Panc1 (cell line): ENCODE measurements around the gene NFILZ. TPM values are rescaled to one million over a fixed set of nuclear protein-coding genes. Genes with fewer than 3 reads are reported as not detected.
"Not testable (repeated sequence)": the region's sequence is repeated elsewhere in the genome, so short reads cannot be mapped to it uniquely, and the experiment has no call there.

Source experiments
- ATAC-seq: fragments of 200-7000 bp; cut with Tn5 transposase; 2 replicates; pipeline ENCODE4 v1.9.1; 2020; ENCODE audit warnings: mild to moderate bottlenecking, moderate library complexity
- BruUV-seq: library from RNA; stranded (reverse); fragments of 400-500 nt; replicated peaks from 2 replicates; lab custom pipeline; 2021; lab: Mats Ljungman, UMichigan
- CTCF ChIA-PET: fragments of 300-600 bp; sonication (Branson Sonifier 250); formaldehyde crosslinking; loops from one replicate; lab custom pipeline; 2022; ENCODE audit warnings: antibody characterized with exemption; lab: Charles Lee
- POLR2A ChIA-PET: fragments of 300-600 bp; sonication (Branson Sonifier 250); formaldehyde crosslinking; loops from one replicate; lab custom pipeline; 2022; ENCODE audit warnings: antibody characterized with exemption; lab: Charles Lee
- DNase-seq: peaks from one replicate; pipeline ENCODE4 v3.0.0-alpha.2; 2010; ENCODE audit warnings: low read depth, low spot score
- H3K27ac ChIP-seq: 2 replicates; pipeline ENCODE4 v1.5.1; 2011; ENCODE audit warnings: mild to moderate bottlenecking, low read length, inconsistent platforms
- H3K27me3 ChIP-seq: fragments of 200-500 bp; sonication (Bioruptor generic); 2 replicates; pipeline ENCODE4 v1.6.0; 2014; ENCODE audit warnings: low read length, inconsistent platforms; ENCODE audit not compliant: control insufficient read depth, insufficient read depth
- H3K36me3 ChIP-seq: fragments of 200-500 bp; sonication (Bioruptor generic); 2 replicates; pipeline ENCODE4 v1.5.1; 2014; ENCODE audit warnings: inconsistent platforms, mild to moderate bottlenecking, low read length, moderate library complexity; ENCODE audit not compliant: control insufficient read depth, insufficient read depth
- H3K4me1 ChIP-seq: 2 replicates; pipeline ENCODE4 v1.5.1; 2011; ENCODE audit warnings: inconsistent platforms, mild to moderate bottlenecking, low read length, moderate library complexity; ENCODE audit not compliant: control insufficient read depth, insufficient read depth
- H3K4me3 ChIP-seq, 2 experiments: 2 replicates each; pipeline ENCODE4 v1.5.1; 2011 to 2012; ENCODE audit warnings: low read depth in 2 of 2, low read length in 2 of 2, mild to moderate bottlenecking in 2 of 2, inconsistent platforms in 1 of 2, moderate library complexity in 1 of 2
- H3K9me3 ChIP-seq: fragments of 200-500 bp; sonication (Bioruptor generic); 2 replicates; pipeline ENCODE4 v1.5.1; 2014; ENCODE audit warnings: low read depth, mild to moderate bottlenecking, inconsistent platforms, low read length, moderate library complexity; ENCODE audit not compliant: control insufficient read depth, insufficient read depth
- POLR2AphosphoS5 ChIP-seq: IDR thresholded peaks from 2 replicates; pipeline ENCODE4 v1.6.1; 2012; ENCODE audit warnings: mild to moderate bottlenecking, low read depth, low read length, moderate library complexity
- SIN3A ChIP-seq: IDR thresholded peaks from 2 replicates; pipeline ENCODE4 v1.6.1; 2012; ENCODE audit warnings: low read depth, mild to moderate bottlenecking, low read length, moderate library complexity, borderline replicate concordance; ENCODE audit not compliant: insufficient read depth
- TCF7L2 ChIP-seq: IDR thresholded peaks from 2 replicates; pipeline ENCODE4 v1.6.1; 2011; ENCODE audit warnings: mild to moderate bottlenecking, low read depth, low read length, inconsistent platforms
- in situ Hi-C: cut with HindIII; loops from 2 replicates; pipeline ENCODE4 v1.10.0; 2016; ENCODE audit warnings: low sequenced_read_pairs, low pct_unique_long_range_greater_than_20kb
- intact Hi-C: fragments of 100-400 bp; cut with micrococcal nuclease; formaldehyde crosslinking; loops from one replicate; pipeline ENCODE4 v1.10.0; 2022; ENCODE audit not compliant: unreplicated experiment
- total RNA-seq: library from RNA; stranded (reverse); gene quantifications from one replicate; pipeline ENCODE4 v1.2.1, GENCODE V29; 2021; ENCODE audit not compliant: unreplicated experiment
- TF ChIP-seq, protein P1 (sequence below): fragments of 450-650 bp; IDR thresholded peaks from 2 replicates; pipeline ENCODE4 v1.5.1; 2017; ENCODE audit warnings: mild to moderate bottlenecking
- TF ChIP-seq, protein P2 (sequence below), 2 experiments: IDR thresholded peaks; 2 replicates each; pipeline ENCODE4 v1.6.1; 2011 to 2012; ENCODE audit warnings: low read depth in 2 of 2, control low read depth in 1 of 2, low read length in 1 of 2, mild to moderate bottlenecking in 1 of 2, moderate library complexity in 1 of 2; ENCODE audit not compliant: insufficient read depth in 1 of 2

The NFILZ gene
- total RNA-seq, 1 experiment from 2014 or later = not detected

DNA sequence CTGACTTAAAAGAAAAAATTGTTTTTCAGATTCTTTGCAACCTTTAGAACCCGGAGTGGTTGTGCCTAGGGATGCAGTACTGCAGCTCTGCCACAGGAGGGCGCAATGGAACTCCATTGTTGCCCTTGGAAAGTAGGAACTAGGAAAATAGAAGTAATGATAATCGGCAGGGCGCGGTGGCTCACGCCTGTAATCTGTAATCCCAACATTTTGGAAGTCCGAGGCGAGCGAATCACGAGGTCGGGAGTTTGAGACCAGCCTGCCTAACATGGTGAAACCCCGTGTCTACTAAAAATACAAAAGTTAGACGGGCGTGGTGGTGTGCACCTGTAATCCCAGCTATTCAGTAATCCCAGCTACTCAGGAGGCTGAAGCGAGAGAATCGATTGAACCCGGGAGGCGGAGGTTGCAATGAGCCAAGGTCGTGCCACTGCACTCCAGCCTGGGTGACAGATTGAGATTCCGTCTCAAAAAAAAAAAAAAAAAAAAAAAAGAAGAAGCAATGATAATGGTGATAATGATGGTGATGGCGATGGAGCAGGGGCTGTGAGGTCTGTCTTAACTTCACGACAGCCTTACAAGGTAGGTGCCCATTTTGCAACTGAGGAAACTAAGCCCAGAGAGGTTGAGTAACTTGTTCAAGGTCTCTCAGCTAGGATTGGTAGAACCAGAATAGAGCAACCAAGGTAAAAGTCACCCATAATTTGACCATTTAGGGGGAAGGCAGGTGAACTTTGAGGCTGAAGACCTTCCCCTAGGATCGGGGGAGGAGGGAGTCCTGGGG lies 14.4 kb upstream of the NFILZ start:
- H3K4me3 ChIP-seq = peak overlapping the region in 1 of 2 experiments; percentile 16; a peak in 1 of 4 replicates
- no peak overlapping the region for H3K27ac ChIP-seq
- ChIA-PET CTCF (interaction anchor here (0.6 to 0.8 kb wide), 2 partner anchors 40 to 460 kb away, joined by 3 read pairs; no protein-coding TSS in a partner anchor), POLR2A (interaction anchor here (0.8 kb wide), 1 partner anchor 14 kb away, joined by 3 read pairs; the partner anchor contains the start of gene NFILZ)
- ATAC-seq (peak; percentile 39; the same call in 1 of the 2 replicates), DNase-seq (no peak)
- H3K4me1 ChIP-seq = peaks cover 8% of the 10 kb centered on the region
- intact Hi-C loops = no loop called here
- BruUV-seq = no TSS peak
- no peaks in the 10 kb centered on the region for H3K36me3 ChIP-seq
- TF ChIP-seq POLR2AphosphoS5 = no peak
- TF ChIP-seq, protein P1, sequence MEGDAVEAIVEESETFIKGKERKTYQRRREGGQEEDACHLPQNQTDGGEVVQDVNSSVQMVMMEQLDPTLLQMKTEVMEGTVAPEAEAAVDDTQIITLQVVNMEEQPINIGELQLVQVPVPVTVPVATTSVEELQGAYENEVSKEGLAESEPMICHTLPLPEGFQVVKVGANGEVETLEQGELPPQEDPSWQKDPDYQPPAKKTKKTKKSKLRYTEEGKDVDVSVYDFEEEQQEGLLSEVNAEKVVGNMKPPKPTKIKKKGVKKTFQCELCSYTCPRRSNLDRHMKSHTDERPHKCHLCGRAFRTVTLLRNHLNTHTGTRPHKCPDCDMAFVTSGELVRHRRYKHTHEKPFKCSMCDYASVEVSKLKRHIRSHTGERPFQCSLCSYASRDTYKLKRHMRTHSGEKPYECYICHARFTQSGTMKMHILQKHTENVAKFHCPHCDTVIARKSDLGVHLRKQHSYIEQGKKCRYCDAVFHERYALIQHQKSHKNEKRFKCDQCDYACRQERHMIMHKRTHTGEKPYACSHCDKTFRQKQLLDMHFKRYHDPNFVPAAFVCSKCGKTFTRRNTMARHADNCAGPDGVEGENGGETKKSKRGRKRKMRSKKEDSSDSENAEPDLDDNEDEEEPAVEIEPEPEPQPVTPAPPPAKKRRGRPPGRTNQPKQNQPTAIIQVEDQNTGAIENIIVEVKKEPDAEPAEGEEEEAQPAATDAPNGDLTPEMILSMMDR = peak; percentile 90
- in situ Hi-C loops = no loop called here
- no peaks in the 10 kb centered on the region for H3K27me3 ChIP-seq
- no peaks in the 10 kb centered on the region for H3K9me3 ChIP-seq

DNA sequence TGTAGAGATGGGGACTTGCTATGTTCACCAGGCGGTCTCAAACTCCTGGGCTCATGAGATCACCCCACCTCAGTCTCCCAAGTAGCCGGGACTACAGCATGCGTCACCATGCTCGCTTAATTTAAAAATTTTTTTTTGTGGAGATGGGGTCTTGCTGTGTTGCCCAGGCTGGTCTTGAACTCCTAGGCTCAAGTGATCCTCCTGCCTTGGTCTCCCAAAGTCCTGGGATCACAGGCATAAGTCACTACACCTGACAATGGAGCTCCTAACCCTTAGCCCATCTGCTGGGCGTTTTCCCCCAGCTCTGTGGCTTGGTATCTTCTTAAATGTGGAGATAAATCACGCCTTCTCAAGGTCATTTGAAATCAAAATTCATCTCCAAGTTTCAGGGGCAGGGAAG lies 13.6 kb upstream of the NFILZ start:
- ATAC-seq = no peak
- H3K4me1 ChIP-seq = peaks cover 4% of the 10 kb centered on the region
- in situ Hi-C loops = no loop called here

GRCh38 chr19:8617325-8617724 lies 13.1 kb upstream of the NFILZ start:
- H3K9me3 ChIP-seq, intact Hi-C loops, H3K4me3 ChIP-seq, POLR2A ChIA-PET, DNase-seq, H3K27me3 ChIP-seq, ATAC-seq, in situ Hi-C loops, BruUV-seq, H3K4me1 ChIP-seq, H3K27ac ChIP-seq, H3K36me3 ChIP-seq: not testable (repeated sequence)
- CTCF ChIA-PET = interaction anchor here (0.6 to 0.7 kb wide), 2 partner anchors 23 to 77 kb away, joined by 3 read pairs; no protein-coding TSS in a partner anchor

More for the DNA sequence above, 13.6 kb upstream of the NFILZ start:
- POLR2A ChIA-PET = no interaction called here
- no peak overlapping the region for H3K4me3 ChIP-seq
- H3K9me3 ChIP-seq = no peaks in the 10 kb centered on the region
- no peaks in the 10 kb centered on the region for H3K27me3 ChIP-seq
- CTCF ChIA-PET = interaction anchor here (0.6 to 0.7 kb wide), 2 partner anchors 23 to 77 kb away, joined by 3 read pairs; no protein-coding TSS in a partner anchor
- DNase-seq = no peak
- no TSS peak for BruUV-seq
- intact Hi-C loops = no loop called here
- no peak overlapping the region for H3K27ac ChIP-seq
- no peak for TF ChIP-seq POLR2AphosphoS5
- no peak for TF ChIP-seq SIN3A
- TF ChIP-seq, protein P1 = no peak
- TF ChIP-seq, protein P2, sequence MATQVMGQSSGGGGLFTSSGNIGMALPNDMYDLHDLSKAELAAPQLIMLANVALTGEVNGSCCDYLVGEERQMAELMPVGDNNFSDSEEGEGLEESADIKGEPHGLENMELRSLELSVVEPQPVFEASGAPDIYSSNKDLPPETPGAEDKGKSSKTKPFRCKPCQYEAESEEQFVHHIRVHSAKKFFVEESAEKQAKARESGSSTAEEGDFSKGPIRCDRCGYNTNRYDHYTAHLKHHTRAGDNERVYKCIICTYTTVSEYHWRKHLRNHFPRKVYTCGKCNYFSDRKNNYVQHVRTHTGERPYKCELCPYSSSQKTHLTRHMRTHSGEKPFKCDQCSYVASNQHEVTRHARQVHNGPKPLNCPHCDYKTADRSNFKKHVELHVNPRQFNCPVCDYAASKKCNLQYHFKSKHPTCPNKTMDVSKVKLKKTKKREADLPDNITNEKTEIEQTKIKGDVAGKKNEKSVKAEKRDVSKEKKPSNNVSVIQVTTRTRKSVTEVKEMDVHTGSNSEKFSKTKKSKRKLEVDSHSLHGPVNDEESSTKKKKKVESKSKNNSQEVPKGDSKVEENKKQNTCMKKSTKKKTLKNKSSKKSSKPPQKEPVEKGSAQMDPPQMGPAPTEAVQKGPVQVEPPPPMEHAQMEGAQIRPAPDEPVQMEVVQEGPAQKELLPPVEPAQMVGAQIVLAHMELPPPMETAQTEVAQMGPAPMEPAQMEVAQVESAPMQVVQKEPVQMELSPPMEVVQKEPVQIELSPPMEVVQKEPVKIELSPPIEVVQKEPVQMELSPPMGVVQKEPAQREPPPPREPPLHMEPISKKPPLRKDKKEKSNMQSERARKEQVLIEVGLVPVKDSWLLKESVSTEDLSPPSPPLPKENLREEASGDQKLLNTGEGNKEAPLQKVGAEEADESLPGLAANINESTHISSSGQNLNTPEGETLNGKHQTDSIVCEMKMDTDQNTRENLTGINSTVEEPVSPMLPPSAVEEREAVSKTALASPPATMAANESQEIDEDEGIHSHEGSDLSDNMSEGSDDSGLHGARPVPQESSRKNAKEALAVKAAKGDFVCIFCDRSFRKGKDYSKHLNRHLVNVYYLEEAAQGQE (IDR thresholded peaks at IDR 0.05; ENCODE audit: insufficient read depth in 1 of 2, low read depth in 2 of 2, low read length in 1 of 2) = no peak
- TF ChIP-seq TCF7L2 = no peak
- no peaks in the 10 kb centered on the region for H3K36me3 ChIP-seq
